DOHH2 (cell line): ENCODE data around the gene CRELD2.
A peak's percentile ranks its signal among the peaks of the same experiment; 100 is the strongest.

Experiments used
- H3F3A ChIP-seq: fragments of 200-600 bp; sonication (generic), shearing (Covaris generic); 2 replicates; pipeline ENCODE4 v1.6.0; 2016; ENCODE audit warnings: antibody characterized with exemption, mild to moderate bottlenecking; ENCODE audit not compliant: control insufficient read depth, insufficient read depth
- H3K27ac ChIP-seq: fragments of 200-600 bp; sonication (generic); 2 replicates; pipeline ENCODE4 v1.5.1; 2014; ENCODE audit warnings: low read depth, mild to moderate bottlenecking, low read length, moderate library complexity
- H3K27me3 ChIP-seq: fragments of 200-600 bp; sonication (generic); 2 replicates; pipeline ENCODE4 v1.6.1; 2014; ENCODE audit warnings: mild to moderate bottlenecking, low read length, mixed read lengths; ENCODE audit not compliant: control insufficient read depth
- H3K36me3 ChIP-seq: fragments of 200-600 bp; sonication (generic); 2 replicates; pipeline ENCODE4 v1.6.1; 2014; ENCODE audit warnings: mild to moderate bottlenecking, low read length, moderate library complexity, mixed read lengths; ENCODE audit not compliant: control insufficient read depth
- H3K4me1 ChIP-seq: fragments of 200-600 bp; sonication (generic); 2 replicates; pipeline ENCODE4 v1.6.1; 2014; ENCODE audit warnings: mild to moderate bottlenecking, low read length, mixed read lengths; ENCODE audit not compliant: control insufficient read depth
- H3K4me2 ChIP-seq: fragments of 200-600 bp; sonication (generic); 2 replicates; pipeline ENCODE4 v1.6.0; 2014; ENCODE audit warnings: mild to moderate bottlenecking, low read length, moderate library complexity
- H3K4me3 ChIP-seq: fragments of 200-600 bp; sonication (generic); 2 replicates; pipeline ENCODE4 v1.5.1; 2014; ENCODE audit warnings: mild to moderate bottlenecking, low read length, mixed read lengths
- H3K79me2 ChIP-seq: fragments of 200-600 bp; sonication (generic); 2 replicates; pipeline ENCODE4 v1.6.1; 2014; ENCODE audit warnings: mild to moderate bottlenecking, low read length, mixed read lengths; ENCODE audit not compliant: control insufficient read depth
- H3K9me2 ChIP-seq: fragments of 200-600 bp; sonication (generic); replicated peaks from 2 replicates; pipeline ENCODE4 v1.6.1; 2014; ENCODE audit warnings: mild to moderate bottlenecking, low read length, mixed read lengths; ENCODE audit not compliant: control insufficient read depth
- H3K9me3 ChIP-seq: fragments of 200-600 bp; sonication (generic); 2 replicates; pipeline ENCODE4 v1.6.1; 2014; ENCODE audit warnings: antibody characterized with exemption, low read length, mixed read lengths; ENCODE audit not compliant: control insufficient read depth, insufficient read depth
- H4K20me1 ChIP-seq: fragments of 200-600 bp; sonication (generic); 2 replicates; pipeline ENCODE4 v1.6.0; 2014; ENCODE audit warnings: low read depth, mild to moderate bottlenecking, antibody characterized with exemption, low read length, moderate library complexity; ENCODE audit not compliant: control insufficient read depth, insufficient read depth
- CTCF ChIP-seq: fragments of 200-600 bp; sonication (generic); IDR thresholded peaks from one replicate; pipeline ENCODE4 v1.5.1; 2014; ENCODE audit warnings: antibody characterized with exemption, mild to moderate bottlenecking, low read depth, low read length; ENCODE audit not compliant: poor library complexity, severe bottlenecking
- EZH2phosphoT487 ChIP-seq: fragments of 200-600 bp; sonication (generic); IDR thresholded peaks from 2 replicates; pipeline ENCODE4 v1.6.1; 2017; ENCODE audit warnings: borderline replicate concordance, mild to moderate bottlenecking, antibody characterized with exemption, low read length, moderate library complexity, mixed read lengths

CRELD2 gene

GRCh38 chr22:49966041-49966773, 47.8 kb downstream of the CRELD2 start:
- Histone ChIP-seq H3F3A (peaks cover 23% of the 10 kb centered on the region), H3K27ac (no peak overlapping the region; the same call in 1 of the 2 replicates), H3K4me2 (peak overlapping the region; percentile 11; the same call in 1 of the 2 replicates)

GRCh38 chr22:49966774-49967705, 48.6 kb downstream of the CRELD2 start:
- no peak for TF ChIP-seq EZH2phosphoT487
- peaks cover 69% of the 10 kb centered on the region for H3K4me1 ChIP-seq
- no peak overlapping the region for H3K27ac ChIP-seq
- H3K79me2 ChIP-seq, result peaks cover 27% of the 10 kb centered on the region
- H3F3A ChIP-seq, result peaks cover 23% of the 10 kb centered on the region
- H3K36me3 ChIP-seq, result peaks cover 28% of the 10 kb centered on the region
- H3K27me3 ChIP-seq, result no peaks in the 10 kb centered on the region
- no peak overlapping the region for H3K4me3 ChIP-seq
- H4K20me1 ChIP-seq, result peaks cover 15% of the 10 kb centered on the region
- no peaks in the 10 kb centered on the region for H3K9me2 ChIP-seq
- peak overlapping the region; percentile 24; the same call in 1 of the 2 replicates for H3K4me2 ChIP-seq
- H3K9me3 ChIP-seq, result no peaks in the 10 kb centered on the region

More at GRCh38 chr22:49966041-49966773, 47.8 kb downstream of the CRELD2 start:
- Histone ChIP-seq H3K9me3 (no peaks in the 10 kb centered on the region), H3K27me3 (no peaks in the 10 kb centered on the region), H3K4me1 (peaks cover 61% of the 10 kb centered on the region), H3K79me2 (peaks cover 36% of the 10 kb centered on the region), H3K36me3 (peaks cover 37% of the 10 kb centered on the region), H3K9me2 (no peaks in the 10 kb centered on the region), H3K4me3 (no peak overlapping the region), H4K20me1 (peaks cover 21% of the 10 kb centered on the region)
- TF ChIP-seq CTCF (no peak), EZH2phosphoT487 (no peak)

- H3K4me3 ChIP-seq, result no peak overlapping the region
- TF ChIP-seq EZH2phosphoT487 (no peak), CTCF (no peak)
- H3K79me2 ChIP-seq, result peaks cover 20% of the 10 kb centered on the region
- no peak overlapping the region for H3K4me2 ChIP-seq
- H4K20me1 ChIP-seq, result peaks cover 10% of the 10 kb centered on the region
- peaks cover 21% of the 10 kb centered on the region for H3K36me3 ChIP-seq
- no peaks in the 10 kb centered on the region for H3K9me3 ChIP-seq
- no peaks in the 10 kb centered on the region for H3K9me2 ChIP-seq
- peaks cover 23% of the 10 kb centered on the region for H3F3A ChIP-seq
- no peaks in the 10 kb centered on the region for H3K27me3 ChIP-seq
- H3K27ac ChIP-seq, result no peak overlapping the region
- H3K4me1 ChIP-seq, result peaks cover 63% of the 10 kb centered on the region
These were observed 49.3 kb downstream of the CRELD2 start for GRCh38 chr22:49967706-49968208.
